ENCODE measurements around the gene B2M.
A peak's percentile ranks its signal among the peaks of the same experiment; 100 is the strongest.
"Not testable (repeated sequence)": the region's sequence is repeated elsewhere in the genome, so short reads cannot be mapped to it uniquely, and the experiment has no call there.

B2M gene

DNA sequence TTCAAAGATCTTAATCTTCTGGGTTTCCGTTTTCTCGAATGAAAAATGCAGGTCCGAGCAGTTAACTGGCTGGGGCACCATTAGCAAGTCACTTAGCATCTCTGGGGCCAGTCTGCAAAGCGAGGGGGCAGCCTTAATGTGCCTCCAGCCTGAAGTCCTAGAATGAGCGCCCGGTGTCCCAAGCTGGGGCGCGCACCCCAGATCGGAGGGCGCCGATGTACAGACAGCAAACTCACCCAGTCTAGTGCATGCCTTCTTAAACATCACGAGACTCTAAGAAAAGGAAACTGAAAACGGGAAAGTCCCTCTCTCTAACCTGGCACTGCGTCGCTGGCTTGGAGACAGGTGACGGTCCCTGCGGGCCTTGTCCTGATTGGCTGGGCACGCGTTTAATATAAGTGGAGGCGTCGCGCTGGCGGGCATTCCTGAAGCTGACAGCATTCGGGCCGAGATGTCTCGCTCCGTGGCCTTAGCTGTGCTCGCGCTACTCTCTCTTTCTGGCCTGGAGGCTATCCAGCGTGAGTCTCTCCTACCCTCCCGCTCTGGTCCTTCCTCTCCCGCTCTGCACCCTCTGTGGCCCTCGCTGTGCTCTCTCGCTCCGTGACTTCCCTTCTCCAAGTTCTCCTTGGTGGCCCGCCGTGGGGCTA is at the start of gene B2M, which contains the start of gene PATL2:
B2M (plus strand) TSS at position 422 of the 647 bp plus-strand sequence; CDS start at position 452, 30 bp downstream.
PATL2 (minus strand) TSS at position 228 of the 647 bp plus-strand sequence. CDS start 34,833 bp downstream, outside the sequence.
- DNase-seq, result peak; percentile 99

DNA sequence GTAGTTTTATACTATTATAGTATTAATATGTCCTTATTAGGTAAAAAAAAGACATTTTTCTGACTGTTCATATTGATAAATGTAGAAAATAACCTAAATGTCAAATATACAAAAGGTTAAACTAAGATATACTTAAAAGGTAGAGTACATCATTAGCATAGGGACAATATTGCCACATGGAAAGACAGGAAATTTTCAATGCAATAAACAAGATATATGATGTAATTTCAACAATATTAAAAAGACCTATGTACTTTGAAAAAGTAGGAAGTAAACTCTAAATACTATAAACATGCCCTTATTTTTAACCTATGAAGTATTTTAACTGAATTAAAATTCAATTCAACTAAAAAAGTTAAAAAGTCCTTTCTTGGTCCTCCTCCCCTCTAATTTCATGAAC is 49.7 kb upstream of the B2M start:
- no peak for DNase-seq

DNA sequence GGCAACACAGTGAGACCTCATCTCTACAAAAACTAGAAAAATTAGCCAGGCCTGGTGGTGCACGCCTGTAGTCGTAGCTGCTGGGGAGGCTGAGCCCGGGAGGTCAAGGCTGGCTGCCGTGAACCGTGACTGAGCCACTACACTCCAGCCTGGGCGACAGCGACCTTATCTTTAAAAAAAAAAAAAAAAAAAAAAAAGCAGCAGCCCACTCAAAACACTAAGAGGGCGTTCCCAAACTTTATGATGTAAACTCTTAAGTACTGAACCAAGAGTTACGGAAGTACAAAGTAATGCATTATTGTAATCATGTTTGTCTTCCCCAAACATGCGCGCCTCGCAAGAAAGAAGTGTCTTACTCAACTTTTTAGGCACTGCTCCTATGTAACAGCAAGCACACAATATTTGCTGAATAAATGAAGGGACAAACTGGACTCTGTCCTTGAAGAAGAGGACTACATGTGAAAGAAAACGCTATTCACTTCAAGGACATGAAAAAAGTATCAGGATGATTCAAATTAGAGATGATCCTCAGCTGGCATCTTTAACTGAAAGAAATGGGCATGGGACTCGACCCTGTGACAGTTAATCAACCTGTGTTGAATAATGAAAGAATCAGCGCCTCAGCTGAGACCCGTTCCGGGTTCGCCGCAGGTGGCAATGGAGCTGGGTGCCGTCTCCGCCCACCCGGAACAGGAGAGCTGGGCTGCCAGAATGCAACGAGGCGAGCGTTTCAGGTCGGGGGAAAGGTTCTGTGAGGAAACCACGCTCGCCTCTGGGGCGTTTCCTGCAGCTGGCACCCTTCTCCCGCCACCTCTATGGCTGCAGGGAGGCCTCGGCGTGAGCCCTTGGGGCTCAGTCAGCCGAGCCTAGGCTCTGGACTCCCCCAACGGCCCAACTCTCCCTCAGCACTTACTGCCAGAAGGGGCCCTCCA is 48.6 kb upstream of the B2M start:
- peak; percentile 90 for DNase-seq

DNA sequence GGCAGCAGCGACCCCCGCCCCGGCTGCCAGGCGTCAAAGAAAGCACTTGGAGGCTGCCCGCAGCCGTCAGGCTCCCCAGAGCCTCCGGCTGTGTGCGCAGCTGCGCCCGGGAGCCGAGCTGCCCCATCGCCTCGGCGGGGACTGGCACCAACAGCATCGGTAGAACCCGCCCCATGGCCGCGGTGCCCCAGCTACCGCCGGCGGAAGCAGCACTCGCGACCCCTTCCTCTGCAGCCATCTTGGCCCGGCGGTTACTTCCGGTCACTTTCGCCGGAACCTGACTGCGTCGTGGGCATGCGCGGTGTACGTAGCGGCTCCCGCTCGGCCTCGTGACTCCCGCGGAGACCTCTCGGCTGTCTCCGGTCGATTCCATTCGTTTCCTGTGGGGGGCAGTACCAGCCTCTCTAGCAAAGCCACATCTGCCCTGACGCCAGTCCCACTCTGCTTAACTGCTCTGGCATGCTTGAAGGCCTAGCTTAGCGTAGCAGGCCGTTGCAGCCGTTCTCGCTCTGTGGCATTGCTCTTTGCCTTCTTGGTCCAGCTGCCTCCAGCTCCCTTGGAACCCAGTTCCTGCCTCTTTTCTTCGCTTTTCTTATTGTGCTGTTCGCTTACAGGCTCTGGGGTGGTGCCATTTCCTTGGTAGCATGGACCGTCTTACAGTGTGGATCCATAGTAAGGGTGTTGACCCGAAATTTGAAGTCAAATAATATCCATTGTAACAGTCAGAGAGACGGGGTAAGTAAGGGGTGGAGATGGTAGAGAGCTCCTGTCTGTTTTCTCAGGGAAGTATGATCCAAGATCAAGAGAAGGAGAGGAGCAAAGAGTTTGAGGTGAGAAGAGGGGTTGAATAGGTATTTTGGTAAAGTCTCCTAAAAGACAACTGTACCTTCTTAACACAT is 47.7 kb upstream of the B2M start, which contains the start of gene SPG11:
SPG11 (minus strand) TSS at position 253 of the 899 bp plus-strand sequence; CDS start at position 238, 15 bp downstream.
- peak; percentile 99 for DNase-seq

DNA sequence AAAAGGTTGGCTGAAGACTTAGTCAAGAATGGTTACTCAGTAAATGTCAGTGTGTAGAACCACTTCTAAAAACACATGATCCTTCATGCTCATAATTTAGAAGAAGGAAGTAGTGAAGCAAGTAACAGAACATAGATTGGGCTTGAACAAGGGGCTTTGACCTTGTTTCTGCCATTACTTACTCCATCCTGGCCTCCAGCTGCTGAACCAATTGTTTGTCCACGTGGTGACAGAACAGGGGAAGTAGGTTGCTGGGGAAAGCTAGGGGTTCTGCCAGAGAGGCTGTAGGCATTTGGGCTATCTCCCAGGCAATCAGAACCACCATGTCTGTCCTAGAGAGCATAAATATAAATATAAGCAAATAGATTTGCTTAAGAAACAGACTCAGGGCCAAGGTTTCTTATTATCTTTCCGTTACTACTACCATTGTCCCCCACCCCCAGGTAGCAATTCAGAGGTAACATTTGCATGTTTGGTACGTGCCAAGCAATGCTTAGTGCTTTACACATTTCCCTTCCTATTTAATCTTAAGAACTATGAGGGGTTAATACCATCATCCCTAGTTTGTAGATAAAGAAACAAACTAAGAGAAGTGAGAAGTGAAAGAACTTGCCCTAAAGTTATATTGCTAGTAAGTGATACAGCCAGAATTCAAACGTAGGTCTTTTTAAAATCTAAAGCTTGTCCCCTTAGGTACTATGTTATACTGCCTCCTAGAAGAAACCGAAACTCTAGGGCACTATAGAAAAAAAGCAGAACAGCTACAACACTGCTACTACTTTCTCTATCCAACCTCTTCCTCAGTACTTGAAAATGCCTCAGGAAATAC is 44.9 kb upstream of the B2M start:
- DNase-seq, result peak; percentile 64

DNA sequence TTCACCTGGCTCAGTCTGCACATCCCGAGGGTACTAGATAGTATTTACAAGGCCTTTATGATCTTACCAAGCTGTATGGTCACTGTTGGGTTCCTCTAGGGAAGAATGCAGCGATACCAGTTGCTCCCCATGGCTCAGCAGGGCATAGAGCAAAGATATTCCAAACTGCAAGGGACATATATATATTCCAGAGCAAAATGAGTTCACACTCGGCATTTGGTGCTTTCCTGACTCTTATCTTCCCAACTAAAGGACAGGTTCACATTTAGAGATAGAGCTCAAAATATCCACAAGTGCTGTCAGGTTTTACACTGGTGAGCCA is 44.3 kb upstream of the B2M start:
- no peak for DNase-seq

DNA sequence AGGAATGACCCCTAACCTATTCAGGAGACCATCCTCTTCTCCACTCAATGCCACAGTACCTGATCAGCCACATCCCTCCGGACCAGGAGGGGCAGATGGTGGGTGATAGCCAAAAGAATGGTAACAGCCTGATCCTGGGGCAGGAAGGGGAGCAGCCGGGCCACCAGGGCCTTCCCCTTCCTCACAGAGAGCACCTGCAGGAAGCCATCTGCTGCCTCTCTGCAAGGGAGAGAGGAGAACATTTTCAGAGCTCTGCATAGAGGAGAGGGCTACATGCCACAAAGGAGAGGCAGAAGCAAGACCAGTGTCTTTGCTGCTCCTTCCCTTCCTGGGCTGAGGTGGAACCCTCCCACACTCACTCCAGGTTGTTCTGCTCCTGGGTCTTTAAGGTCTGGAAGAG is 42.4 kb upstream of the B2M start:
- no peak for DNase-seq

DNA sequence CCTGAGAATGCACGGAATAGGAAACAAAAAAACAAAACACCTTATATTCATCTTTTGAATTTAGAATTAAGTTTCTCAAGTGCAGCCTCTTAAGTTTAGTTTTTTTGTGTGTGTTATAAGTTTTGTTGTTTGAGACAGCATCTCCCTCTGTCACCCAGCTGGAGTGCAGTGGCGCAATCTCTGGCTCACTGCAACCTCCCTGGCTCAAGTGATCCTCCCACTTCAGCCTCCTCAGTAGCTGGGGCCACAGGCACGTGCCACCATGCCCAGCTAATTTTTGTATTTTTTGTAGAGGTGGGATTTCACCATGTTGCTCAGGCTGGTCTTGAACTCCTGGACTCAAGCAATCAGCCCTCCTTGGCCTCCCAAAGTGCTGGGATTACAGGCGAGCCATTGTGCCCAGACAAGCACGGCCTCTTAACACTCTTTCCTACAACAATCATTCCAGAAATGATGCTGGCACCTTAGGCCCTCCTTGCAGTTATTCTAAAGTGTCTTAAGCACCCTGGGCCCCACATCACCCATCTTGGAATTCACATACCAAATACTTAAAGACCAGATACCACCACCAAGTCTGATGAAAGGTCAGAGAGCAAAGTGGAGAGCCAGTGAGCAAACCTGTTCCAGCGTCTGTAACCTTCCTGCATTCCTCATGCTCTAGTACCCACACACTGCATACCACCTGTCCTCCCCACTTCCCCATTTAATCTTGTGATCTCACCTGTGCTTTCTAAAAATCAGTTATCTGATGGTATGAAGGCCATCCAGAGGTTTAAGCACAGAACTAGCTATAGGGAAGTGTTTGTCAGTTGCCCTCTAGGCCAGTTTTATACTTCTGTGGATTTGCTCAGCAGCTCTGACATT is 41.0 kb upstream of the B2M start:
- DNase-seq, result no peak

DNA sequence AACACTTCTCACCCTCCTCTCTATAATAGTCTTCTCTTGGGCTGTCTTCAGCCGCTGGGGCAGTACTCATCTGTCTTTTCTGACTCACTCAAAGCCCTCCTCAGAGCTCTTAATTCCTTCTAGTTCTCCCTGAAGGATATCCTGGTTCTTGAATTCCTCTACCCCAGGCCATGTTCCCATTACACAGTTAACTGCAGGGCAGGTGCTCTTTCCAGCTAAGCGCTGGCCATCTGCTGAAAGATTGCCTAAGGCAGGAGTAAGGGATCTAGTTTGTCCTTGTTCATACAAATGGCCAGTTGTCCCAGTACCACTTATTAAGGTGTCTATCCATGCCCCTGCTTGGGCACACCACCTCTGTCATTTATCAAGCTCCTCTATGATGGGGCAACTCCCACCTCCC is 37.7 kb upstream of the B2M start:
- no peak for DNase-seq

DNA sequence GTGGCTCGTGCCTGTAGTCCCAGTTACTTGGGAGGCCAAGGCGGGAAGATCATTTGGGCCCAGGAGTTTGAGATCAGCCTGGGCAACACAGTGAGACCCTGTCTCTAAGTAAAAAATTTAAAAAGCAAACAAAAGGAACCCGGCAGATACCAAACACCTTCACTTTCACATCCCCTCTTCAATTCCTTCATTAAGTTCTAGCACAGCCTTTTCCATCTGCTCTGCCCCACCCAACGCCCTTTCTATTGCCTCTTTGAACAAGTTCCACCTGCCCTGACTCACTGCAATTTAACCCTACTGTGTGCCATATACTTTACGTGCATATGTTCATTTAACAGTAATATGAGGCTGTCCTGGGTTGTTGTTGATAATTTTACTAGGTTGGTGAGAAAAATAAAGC is 35.4 kb upstream of the B2M start:
- no peak for DNase-seq

DNA sequence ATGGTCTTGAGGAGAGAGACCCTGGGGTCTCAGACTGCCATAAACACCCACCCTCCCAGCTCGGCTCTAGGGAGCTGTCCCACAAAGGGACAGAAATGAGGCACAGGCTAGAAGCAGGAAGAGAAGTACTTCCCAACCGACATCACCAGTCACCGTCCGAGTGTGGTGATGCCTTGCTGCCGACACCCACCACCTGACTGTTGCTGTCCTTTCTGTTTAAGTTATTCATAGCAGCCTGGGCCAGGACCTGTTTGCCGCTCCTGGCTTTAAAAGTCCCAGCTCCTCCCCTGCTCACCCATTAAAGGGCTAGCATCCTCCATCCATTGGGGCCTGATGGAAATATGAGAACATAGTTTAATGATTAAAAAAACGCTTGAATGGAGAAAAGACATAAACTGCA is 34.6 kb upstream of the B2M start:
- peak; percentile 61 for DNase-seq

DNA sequence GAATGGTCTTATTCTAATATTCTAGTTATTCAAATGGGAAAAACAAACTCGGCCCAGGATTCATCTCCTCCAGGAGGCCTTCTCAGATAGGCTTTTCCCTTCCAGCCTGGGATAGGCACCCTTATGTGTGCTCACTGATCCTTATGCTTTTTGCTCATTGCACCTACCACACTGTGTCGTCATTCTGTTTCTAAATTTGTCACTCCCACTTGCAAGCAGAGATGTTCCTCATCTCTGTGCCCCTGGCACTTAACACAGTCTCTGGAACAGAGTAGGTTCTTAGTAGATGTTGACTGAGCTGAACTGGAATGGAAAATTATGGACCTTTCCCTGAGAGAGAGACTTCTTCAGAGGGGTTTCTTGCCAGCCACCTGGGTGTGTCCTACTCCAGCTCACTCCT is 29.1 kb upstream of the B2M start:
- DNase-seq, result no peak

DNA sequence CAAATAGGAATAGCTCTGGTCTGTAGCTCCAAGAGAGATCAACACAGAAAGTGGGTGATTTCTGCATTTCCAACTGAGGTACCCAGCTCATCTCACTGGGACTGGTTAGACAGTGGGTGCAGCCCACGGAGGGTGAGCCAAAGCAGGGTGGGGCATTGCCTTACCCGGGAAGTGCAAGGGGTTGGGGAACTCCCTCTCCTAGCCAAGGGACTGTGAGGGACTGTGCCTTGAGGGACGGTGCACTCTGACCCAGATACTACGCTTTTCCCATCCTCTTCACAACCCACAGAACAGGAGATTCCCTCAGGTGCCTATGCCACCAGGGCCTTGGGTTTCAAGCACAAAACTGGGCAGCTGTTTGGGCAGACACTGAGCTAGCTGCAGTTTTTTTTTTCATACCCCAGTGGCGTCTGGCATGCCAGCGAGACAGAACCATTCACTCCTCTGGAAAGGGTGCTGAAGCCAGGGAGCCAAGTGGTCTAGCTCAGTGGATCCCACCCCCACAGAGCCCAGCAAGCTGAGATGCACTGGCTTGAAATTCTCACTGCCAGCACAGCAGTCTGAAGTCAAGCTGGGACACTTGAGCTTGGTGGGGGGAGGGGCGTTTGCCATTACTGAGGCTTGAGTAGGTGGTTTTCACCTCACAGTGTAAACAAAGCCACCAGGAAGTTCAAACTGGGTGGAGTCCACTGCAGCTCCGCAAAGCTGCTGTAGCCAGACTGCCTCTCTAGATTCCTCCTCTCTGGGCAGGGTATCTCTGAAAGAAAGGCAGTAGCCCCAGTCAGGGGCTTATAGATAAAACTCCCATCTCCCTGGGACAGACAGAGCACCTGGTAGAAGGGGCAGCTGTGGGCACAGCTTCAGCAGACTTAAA is 28.3 kb upstream of the B2M start:
- DNase-seq, result peak; percentile 89

DNA sequence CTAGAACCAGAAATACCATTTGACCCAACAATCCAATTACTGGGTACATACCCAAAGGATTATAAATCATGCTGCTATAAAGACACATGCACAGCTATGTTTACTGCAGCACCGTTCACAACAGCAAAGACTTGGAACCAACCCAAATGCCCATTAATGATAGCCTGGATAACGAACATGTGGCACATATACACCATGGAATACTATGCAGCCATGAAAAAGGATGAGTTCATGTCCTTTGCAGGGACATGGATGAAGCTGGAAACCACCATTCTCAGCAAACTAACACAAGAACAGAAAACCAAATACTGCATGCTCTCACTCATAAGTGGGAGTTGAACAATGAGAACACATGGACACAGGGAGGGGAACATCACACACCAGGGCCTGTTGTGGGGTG is 22.0 kb upstream of the B2M start:
- DNase-seq, result not testable (repeated sequence)

DNA sequence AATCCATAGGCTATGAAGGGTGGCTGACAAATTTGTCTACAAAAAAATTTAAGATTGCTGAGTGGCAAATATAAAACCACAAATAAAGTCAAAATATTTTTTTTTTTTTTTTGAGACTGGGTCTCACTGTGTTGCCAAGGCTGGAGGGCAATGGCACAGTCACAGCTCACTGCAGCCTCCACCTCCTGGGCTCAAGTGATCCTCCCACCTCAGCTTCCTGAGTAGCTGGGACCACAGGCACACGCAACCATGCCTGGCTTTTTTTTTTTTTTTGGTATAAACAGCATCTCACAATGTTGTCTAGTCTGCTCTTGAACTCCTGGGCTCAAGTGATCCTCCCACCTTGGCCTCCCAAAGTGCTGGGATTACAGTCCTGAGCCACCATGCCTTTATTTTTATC is 21.1 kb upstream of the B2M start:
- DNase-seq, result peak; percentile 58

DNA sequence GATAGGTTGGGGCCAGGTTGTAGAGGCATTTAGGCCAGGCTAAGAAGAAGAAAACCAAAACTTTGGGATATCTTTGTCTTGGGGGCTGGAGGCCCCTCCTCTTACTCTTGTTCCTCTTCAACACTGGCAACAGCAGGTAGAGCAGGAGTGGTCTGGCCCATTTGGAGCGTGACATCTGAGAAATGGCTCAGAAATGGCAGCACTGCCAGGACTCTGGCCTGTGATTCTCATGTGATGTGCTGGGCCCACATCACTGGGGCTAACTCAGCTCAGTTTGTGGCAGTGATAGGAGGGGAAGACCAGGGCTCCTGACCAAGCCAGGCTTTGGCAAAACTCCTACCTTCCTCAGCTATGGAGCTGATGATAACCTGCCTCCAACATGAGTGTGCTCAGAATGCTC is 18.7 kb upstream of the B2M start:
- DNase-seq, result no peak

DNA sequence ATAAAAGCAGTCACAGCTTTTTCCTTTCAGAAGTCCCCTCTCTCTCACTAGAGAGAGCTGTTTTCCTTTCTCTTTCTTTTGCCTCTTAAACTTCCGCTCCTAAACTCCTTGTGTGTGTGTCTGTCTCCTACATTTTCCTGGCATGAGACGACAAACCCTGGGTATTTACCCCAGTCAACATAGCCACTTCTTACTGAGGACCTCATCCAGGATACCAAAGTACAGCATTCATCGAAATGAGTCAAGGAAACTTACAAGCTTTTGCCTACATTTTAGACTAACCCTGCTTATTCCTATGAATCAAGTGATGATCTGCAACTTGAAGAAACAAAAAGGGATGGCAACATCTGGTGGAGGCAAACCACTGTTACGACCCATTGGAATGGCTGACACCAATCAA is 16.9 kb upstream of the B2M start:
- no peak for DNase-seq

DNA sequence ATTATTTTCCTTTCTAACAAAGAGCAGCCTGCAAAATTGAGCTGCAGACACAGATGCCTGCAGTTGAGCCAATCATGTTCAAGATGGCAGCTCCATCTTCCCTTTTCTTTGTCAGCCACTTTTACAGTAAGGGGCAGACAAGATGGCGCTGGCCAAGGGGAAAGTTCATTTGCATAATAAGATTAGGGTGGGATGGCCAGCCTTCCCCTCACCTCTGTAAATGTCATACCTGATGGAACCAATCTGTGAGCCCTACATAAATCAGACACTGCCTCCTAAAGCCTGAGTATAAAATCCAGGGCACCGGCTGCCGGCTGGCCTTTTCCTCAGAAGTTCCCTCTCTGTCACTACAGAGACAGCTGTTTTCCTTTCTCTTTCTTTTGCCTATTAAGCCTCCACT is 16.0 kb upstream of the B2M start:
- no peak for DNase-seq

DNA sequence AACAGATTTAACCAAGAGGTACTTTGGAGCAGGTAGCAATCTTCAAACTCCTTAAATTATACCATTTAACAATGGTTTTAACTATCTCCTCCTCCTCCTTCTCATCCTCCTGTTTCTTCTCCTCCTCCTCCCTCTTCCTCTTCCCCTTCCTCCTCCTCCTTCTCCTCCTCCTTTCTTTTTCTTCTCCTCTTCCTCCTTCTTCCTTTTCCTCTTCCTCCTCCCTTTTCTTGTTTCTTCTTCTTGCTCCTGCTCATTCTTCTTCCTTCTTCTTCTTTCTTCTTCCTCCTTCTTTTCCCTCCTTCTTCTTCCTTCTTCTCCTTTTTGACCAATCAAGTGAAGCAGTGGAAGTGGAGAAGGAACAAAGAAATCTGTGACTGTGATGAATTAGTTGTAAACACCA is 14.3 kb upstream of the B2M start:
- no peak for DNase-seq

DNA sequence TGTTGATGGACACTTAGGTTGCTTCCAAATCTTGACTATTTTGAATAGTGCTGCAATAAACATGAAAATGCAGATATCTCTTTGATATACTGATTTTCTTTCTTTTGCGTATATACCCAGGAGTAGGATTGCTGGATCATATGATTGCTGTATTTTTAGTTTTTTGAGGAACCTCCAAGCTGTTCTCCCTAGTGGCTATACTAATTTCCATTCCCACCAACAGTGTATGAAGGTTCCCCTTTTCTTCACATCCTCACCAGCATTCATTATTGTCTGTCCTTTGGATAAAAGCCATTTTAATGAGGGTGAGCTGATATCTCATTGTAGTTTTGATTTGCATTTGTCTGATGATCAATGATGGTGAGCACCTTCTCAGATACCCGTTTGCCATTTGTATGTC is 12.7 kb upstream of the B2M start:
- no peak for DNase-seq

Measured in CD4-positive, alpha-beta T cell treated with Interleukin-17A for 1 hour (primary cell).